Endothelial cell of umbilical vein (primary cell): ENCODE measurements around the gene HEYL. TPM values are rescaled to one million over a fixed set of nuclear protein-coding genes. Genes with fewer than 3 reads are reported as not detected.

Source experiments
- BruUV-seq: library from RNA; stranded (reverse); fragments of 400-500 nt; replicated peaks from 2 replicates; lab custom pipeline; 2021; lab: Mats Ljungman, UMichigan
- CTCF ChIA-PET: fragments of 300-600, 350-600 bp; sonication (Branson Sonifier 250); formaldehyde crosslinking; loops from one replicate; lab custom pipeline; 2021; ENCODE audit warnings: antibody characterized with exemption, inconsistent platforms; lab: Charles Lee
- POLR2A ChIA-PET: fragments of 300-600, 350-600 bp; sonication (Branson Sonifier 250); formaldehyde crosslinking; loops from one replicate; lab custom pipeline; 2021; ENCODE audit warnings: antibody characterized with exemption, inconsistent platforms; lab: Charles Lee
- DNase-seq: peaks from one replicate; pipeline ENCODE4 v3.0.0-alpha.2; 2011; ENCODE audit warnings: low read depth, low spot score
- FAIRE-seq: peaks from 2 replicates; lab custom pipeline; 2011; peaks lifted over from hg19 to GRCh38; lab: Jason Lieb, UNC
- H2AFZ ChIP-seq: 2 replicates; pipeline ENCODE4 v1.6.0; 2012; ENCODE audit warnings: low read depth, low read length, control low read depth, inconsistent platforms
- H3K27ac ChIP-seq: 2 replicates; pipeline ENCODE4 v1.5.1; 2011; ENCODE audit warnings: low read depth, mild to moderate bottlenecking, control low read depth, low read length, moderate library complexity; ENCODE audit not compliant: insufficient read depth
- H3K27me3 ChIP-seq, 2 experiments: 2 replicates each; pipeline versions ENCODE4 v1.6.0 to v1.6.1; 2011; ENCODE audit warnings: low read length in 2 of 2, mixed read lengths in 1 of 2; ENCODE audit not compliant: control insufficient read depth in 2 of 2, insufficient read depth in 2 of 2
- H3K36me3 ChIP-seq, 2 experiments: 2 replicates in 1 of 2; 3 replicates in 1 of 2; pipeline ENCODE4 v1.5.1; 2011; ENCODE audit warnings: low read length in 2 of 2, mild to moderate bottlenecking in 1 of 2, moderate library complexity in 1 of 2; ENCODE audit not compliant: control insufficient read depth in 2 of 2, insufficient read depth in 2 of 2; ENCODE audit errors: extremely low read depth in 1 of 2
- H3K4me1 ChIP-seq: 3 replicates; pipeline ENCODE4 v1.5.1; 2011; ENCODE audit warnings: mild to moderate bottlenecking, low read length; ENCODE audit not compliant: control insufficient read depth, insufficient read depth; ENCODE audit errors: extremely low read depth
- H3K4me2 ChIP-seq: 2 replicates; pipeline ENCODE4 v1.6.1; 2011; ENCODE audit warnings: low read length, control low read depth, mixed read lengths; ENCODE audit not compliant: insufficient read depth
- H3K4me3 ChIP-seq, 3 experiments: fragments of 200-600 bp in 1 of 3; sonication (generic), shearing (Covaris generic) in 1 of 3; replicated peaks in 1 of 3; 2 replicates each; pipeline ENCODE4 v1.5.1; 2011 to 2016; ENCODE audit warnings: control low read depth in 3 of 3, low read length in 3 of 3, mild to moderate bottlenecking in 2 of 3, inconsistent platforms in 1 of 3, low read depth in 1 of 3, moderate library complexity in 1 of 3; ENCODE audit not compliant: insufficient read depth in 1 of 3
- H3K79me2 ChIP-seq: 2 replicates; pipeline ENCODE4 v1.6.0; 2012; ENCODE audit warnings: low read length, inconsistent platforms; ENCODE audit not compliant: control insufficient read depth, insufficient read depth
- H3K9ac ChIP-seq: replicated peaks from 2 replicates; pipeline ENCODE3; 2011; ENCODE audit warnings: low read length, control low read depth; ENCODE audit not compliant: insufficient read depth; ENCODE audit errors: extremely low read depth
- H3K9me1 ChIP-seq: replicated peaks from 3 replicates; pipeline ENCODE4 v1.6.0; 2011; ENCODE audit warnings: mild to moderate bottlenecking, low read length; ENCODE audit not compliant: control insufficient read depth, insufficient read depth; ENCODE audit errors: extremely low read depth
- H3K9me3 ChIP-seq: replicated peaks from 2 replicates; pipeline ENCODE4 v1.5.1; 2012; ENCODE audit warnings: low read length, inconsistent platforms; ENCODE audit not compliant: control insufficient read depth, insufficient read depth
- H4K20me1 ChIP-seq: replicated peaks from 2 replicates; pipeline ENCODE3; 2011; ENCODE audit warnings: mild to moderate bottlenecking, low read length; ENCODE audit not compliant: control insufficient read depth, insufficient read depth; ENCODE audit errors: extremely low read depth
- EZH2 ChIP-seq: IDR thresholded peaks from 2 replicates; pipeline ENCODE4 v1.6.1; 2012; ENCODE audit warnings: borderline replicate concordance, low read depth, mild to moderate bottlenecking, moderate library complexity, low read length, inconsistent platforms; ENCODE audit not compliant: severe bottlenecking
- FOS ChIP-seq: IDR thresholded peaks from 2 replicates; pipeline ENCODE4 v1.6.1; 2011; ENCODE audit warnings: mild to moderate bottlenecking, low read length, moderate library complexity, borderline replicate concordance; ENCODE audit not compliant: insufficient read depth
- GATA2 ChIP-seq: IDR thresholded peaks from 2 replicates; pipeline ENCODE4 v1.7.0; 2011; ENCODE audit warnings: low read depth, mild to moderate bottlenecking, moderate library complexity, mixed read lengths, low read length; ENCODE audit not compliant: insufficient read length, insufficient read depth
- JUN ChIP-seq: IDR thresholded peaks from 2 replicates; pipeline ENCODE4 v1.6.1; 2011; ENCODE audit warnings: borderline replicate concordance, low read depth; ENCODE audit not compliant: insufficient read length, insufficient read depth
- MYC ChIP-seq: IDR thresholded peaks from one replicate; pipeline ENCODE4 v1.6.1; 2011; ENCODE audit warnings: mild to moderate bottlenecking, low read depth, low read length
- POLR2A ChIP-seq: IDR thresholded peaks from 2 replicates; pipeline ENCODE4 v1.6.1; 2012; ENCODE audit warnings: low read depth, mild to moderate bottlenecking, control low read depth, low read length
- POLR2AphosphoS5 ChIP-seq: IDR thresholded peaks from 2 replicates; pipeline ENCODE4 v1.6.1; 2012; ENCODE audit warnings: low read depth, mild to moderate bottlenecking, control low read depth, low read length, moderate library complexity; ENCODE audit not compliant: insufficient read depth
- dilution Hi-C: fragments of 300-500 bp; cut with MboI; formaldehyde crosslinking; loops from one replicate; pipeline ENCODE4 v1.15.0; 2019; ENCODE audit warnings: low sequenced_read_pairs; ENCODE audit not compliant: extremely low pct_ligation_motif_present
- intact Hi-C: fragments of 100-400 bp; cut with micrococcal nuclease; formaldehyde crosslinking; loops from one replicate; pipeline ENCODE4 v1.10.0; 2022
- polyA plus RNA-seq, 4 experiments: library from polyadenylated mRNA; depleted of rRNA in 3 of 4; stranded (reverse) in 3 of 4; unstranded in 1 of 4; fragments of >200 nt; gene quantifications; 2 replicates each; pipeline versions ENCODE4 v1.2.1 to v1.2.3, GENCODE V29; 2011 to 2012; ENCODE audit warnings: missing spikeins in 1 of 4
- total RNA-seq: library from RNA; stranded (reverse); gene quantifications from 2 replicates; pipeline ENCODE4 v1.2.3, GENCODE V29; 2021
- TF ChIP-seq, protein P1 (sequence below), 2 donors: IDR thresholded peaks; 1 replicate in 1 of 2; 2 replicates in 1 of 2; pipeline ENCODE4 v1.5.1; 2011; ENCODE audit warnings: low read length in 2 of 2, mild to moderate bottlenecking in 2 of 2, moderate library complexity in 2 of 2, control low read depth in 1 of 2, inconsistent platforms in 1 of 2, low read depth in 1 of 2; ENCODE audit not compliant: insufficient read depth in 1 of 2; ENCODE audit errors: extremely low read depth in 1 of 2
- TF ChIP-seq, protein P2 (sequence below): IDR thresholded peaks from 2 replicates; pipeline ENCODE4 v1.6.1; 2011; ENCODE audit not compliant: insufficient read depth, insufficient read length

Gene HEYL
- total and polyA plus RNA-seq, 2 donors (not counting 3 experiments of a cell fraction or from before 2014, with no cell fraction given) = not detected

- no TSS peak for BruUV-seq
- CTCF ChIA-PET = interaction anchor here (2.0 kb wide), 1 partner anchor 14 kb away, joined by 13 read pairs; no protein-coding TSS in a partner anchor
These were observed 47.4 kb downstream of the HEYL start for GRCh38 chr1:39592069-39592468.

More at GRCh38 chr1:39592069-39592468, 47.4 kb downstream of the HEYL start:
- Histone ChIP-seq H3K9ac (no peak overlapping the region), H3K4me1 (no peaks in the 10 kb centered on the region), H3K36me3 (no peaks in the 10 kb centered on the region), H3K27ac (no peak overlapping the region), H3K9me1 (no peaks in the 10 kb centered on the region), H2AFZ (no peak overlapping the region), H3K4me2 (no peak overlapping the region), H3K4me3 (no peak overlapping the region), H3K79me2 (no peaks in the 10 kb centered on the region), H3K27me3 (peaks cover 5 to 11% of the 10 kb centered on the region in 2 experiments), H4K20me1 (no peaks in the 10 kb centered on the region), H3K9me3 (no peaks in the 10 kb centered on the region)
- intact Hi-C loops (no loop called here), dilution Hi-C loops (no loop called here)
- no peak for DNase-seq
- FAIRE-seq = no peak
- POLR2A ChIA-PET = no interaction called here
- TF ChIP-seq MYC (no peak), FOS (no peak), EZH2 (no peak), POLR2AphosphoS5 (no peak), JUN (no peak), GATA2 (no peak), POLR2A (no peak)
- TF ChIP-seq, protein P1, sequence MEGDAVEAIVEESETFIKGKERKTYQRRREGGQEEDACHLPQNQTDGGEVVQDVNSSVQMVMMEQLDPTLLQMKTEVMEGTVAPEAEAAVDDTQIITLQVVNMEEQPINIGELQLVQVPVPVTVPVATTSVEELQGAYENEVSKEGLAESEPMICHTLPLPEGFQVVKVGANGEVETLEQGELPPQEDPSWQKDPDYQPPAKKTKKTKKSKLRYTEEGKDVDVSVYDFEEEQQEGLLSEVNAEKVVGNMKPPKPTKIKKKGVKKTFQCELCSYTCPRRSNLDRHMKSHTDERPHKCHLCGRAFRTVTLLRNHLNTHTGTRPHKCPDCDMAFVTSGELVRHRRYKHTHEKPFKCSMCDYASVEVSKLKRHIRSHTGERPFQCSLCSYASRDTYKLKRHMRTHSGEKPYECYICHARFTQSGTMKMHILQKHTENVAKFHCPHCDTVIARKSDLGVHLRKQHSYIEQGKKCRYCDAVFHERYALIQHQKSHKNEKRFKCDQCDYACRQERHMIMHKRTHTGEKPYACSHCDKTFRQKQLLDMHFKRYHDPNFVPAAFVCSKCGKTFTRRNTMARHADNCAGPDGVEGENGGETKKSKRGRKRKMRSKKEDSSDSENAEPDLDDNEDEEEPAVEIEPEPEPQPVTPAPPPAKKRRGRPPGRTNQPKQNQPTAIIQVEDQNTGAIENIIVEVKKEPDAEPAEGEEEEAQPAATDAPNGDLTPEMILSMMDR (IDR thresholded peaks at IDR 0.05; ENCODE audit: extremely low read depth in 1 of 2, insufficient read depth in 1 of 2, low read depth in 1 of 2, low read length in 2 of 2) = no peak
- TF ChIP-seq, protein P2, sequence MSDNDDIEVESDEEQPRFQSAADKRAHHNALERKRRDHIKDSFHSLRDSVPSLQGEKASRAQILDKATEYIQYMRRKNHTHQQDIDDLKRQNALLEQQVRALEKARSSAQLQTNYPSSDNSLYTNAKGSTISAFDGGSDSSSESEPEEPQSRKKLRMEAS = no peak
